GM11168 (cell line): ENCODE results near the gene SYNE1.

Experiments used
- in situ Hi-C: fragments of 300-500 bp; cut with MboI; formaldehyde crosslinking; loops from one replicate; pipeline ENCODE4 v1.12.0; 2022; ENCODE audit warnings: low sequenced_read_pairs; ENCODE audit not compliant: unreplicated experiment

The SYNE1 gene

GRCh38 chr6:152220786-152221185 is 416.4 kb downstream of the SYNE1 start:
- in situ Hi-C loops: no loop called here

GRCh38 chr6:152218887-152219286 is 418.3 kb downstream of the SYNE1 start:
- in situ Hi-C loops: no loop called here

- in situ Hi-C loops: no loop called here
Measured at GRCh38 chr6:152212437-152212836, 424.7 kb downstream of the SYNE1 start.

- in situ Hi-C loops: no loop called here
Measured at GRCh38 chr6:152209211-152209610, 428.0 kb downstream of the SYNE1 start.

GRCh38 chr6:152207915-152208714 is 429.0 kb downstream of the SYNE1 start:
- in situ Hi-C loops: no loop called here

GRCh38 chr6:152206072-152206818 is 430.9 kb downstream of the SYNE1 start:
- in situ Hi-C loops: no loop called here

- in situ Hi-C loops: no loop called here
Measured at GRCh38 chr6:152204591-152204990, 432.6 kb downstream of the SYNE1 start.

- in situ Hi-C loops: no loop called here
Measured at GRCh38 chr6:152201120-152201519, 436.0 kb downstream of the SYNE1 start.

- in situ Hi-C loops: no loop called here
Measured at GRCh38 chr6:152195896-152196295, 441.3 kb downstream of the SYNE1 start.

- in situ Hi-C loops: no loop called here
Measured at GRCh38 chr6:152189736-152190135, 447.4 kb downstream of the SYNE1 start.

- in situ Hi-C loops: no loop called here
Measured at GRCh38 chr6:152188011-152188410, 449.2 kb downstream of the SYNE1 start.

GRCh38 chr6:152186840-152187239 is 450.3 kb downstream of the SYNE1 start:
- in situ Hi-C loops: no loop called here

GRCh38 chr6:152184917-152185574 is 452.1 kb downstream of the SYNE1 start:
- in situ Hi-C loops: no loop called here

GRCh38 chr6:152184573-152184916 is 452.6 kb downstream of the SYNE1 start:
- in situ Hi-C loops: no loop called here

GRCh38 chr6:152180601-152181000 is 456.6 kb downstream of the SYNE1 start:
- in situ Hi-C loops: no loop called here

- in situ Hi-C loops: no loop called here
Measured at GRCh38 chr6:152176268-152176667, 460.9 kb downstream of the SYNE1 start.

- in situ Hi-C loops: no loop called here
Measured at GRCh38 chr6:152173957-152174356, 463.2 kb downstream of the SYNE1 start.

- in situ Hi-C loops: no loop called here
Measured at GRCh38 chr6:152173321-152173720, 463.8 kb downstream of the SYNE1 start.

- in situ Hi-C loops: no loop called here
Measured at GRCh38 chr6:152170702-152171667, 466.2 kb downstream of the SYNE1 start.

GRCh38 chr6:152170313-152170701 is 466.9 kb downstream of the SYNE1 start:
- in situ Hi-C loops: no loop called here
